HG03196 (cell line): ENCODE measurements around the gene HOXB6.

Experiments
- ATAC-seq: cut with Tn5 transposase; IDR thresholded peaks from one replicate; pipeline ENCODE4 v1.9.1; 2021; ENCODE audit not compliant: unreplicated experiment

Gene HOXB6

GRCh38 chr17:48568499-48569239 is 36.1 kb downstream of the HOXB6 start:
- no peak for ATAC-seq

DNA sequence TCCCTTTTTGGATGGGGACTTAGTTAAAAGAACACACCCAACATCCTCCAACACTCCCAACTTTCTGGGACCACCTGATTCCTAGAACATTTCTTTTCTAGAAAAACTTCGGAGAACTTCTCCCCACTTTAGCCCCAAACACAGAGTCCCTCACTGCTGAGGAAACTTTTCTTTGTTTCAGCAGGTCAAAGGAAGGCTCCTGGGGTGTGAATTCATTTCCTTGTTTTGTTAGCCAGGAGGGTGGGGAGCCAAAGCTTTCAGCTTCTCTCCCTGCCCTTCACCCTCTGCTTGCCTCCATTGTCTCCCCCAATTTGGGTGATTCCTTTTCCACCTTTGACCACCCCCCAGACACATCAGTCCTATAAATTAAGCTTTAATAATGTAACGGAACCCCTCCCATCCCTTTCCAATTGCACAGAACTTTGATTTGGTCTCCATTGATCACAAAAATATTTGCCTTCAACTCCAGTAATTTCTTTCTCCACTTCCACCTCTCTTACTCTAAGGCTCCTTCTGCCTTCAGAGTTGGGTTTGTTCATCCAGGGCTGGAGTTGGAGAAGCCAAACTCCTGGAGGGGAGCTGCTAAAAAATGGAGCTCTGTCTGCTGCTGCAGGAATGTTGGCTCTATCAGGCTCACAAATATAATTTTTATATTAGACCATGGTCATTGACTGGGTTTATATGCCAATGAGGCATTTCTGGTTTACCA is 37.0 kb downstream of the HOXB6 start:
- ATAC-seq = no peak

GRCh38 chr17:48567209-48567608 is 37.6 kb downstream of the HOXB6 start:
- no peak for ATAC-seq

DNA sequence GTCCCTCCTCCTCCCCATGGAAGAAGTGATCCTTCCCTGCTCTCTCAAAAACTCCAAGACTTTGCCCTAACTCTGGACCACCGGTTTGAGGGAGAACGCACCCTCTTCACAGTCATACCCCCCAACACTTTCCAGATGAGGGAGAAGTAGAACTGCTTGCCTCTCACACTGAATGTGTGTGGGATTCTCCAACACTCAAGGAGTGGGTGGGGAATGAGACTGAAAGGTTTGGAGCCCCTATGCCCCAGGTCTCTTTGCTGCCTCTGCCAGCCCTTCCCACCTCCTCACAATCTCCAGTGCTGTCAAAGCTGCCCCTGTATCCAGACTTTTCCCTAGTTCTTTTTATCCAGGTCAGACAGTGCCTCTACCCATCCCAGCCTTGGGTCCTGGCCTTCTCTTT is 38.1 kb downstream of the HOXB6 start:
- no peak for ATAC-seq

GRCh38 chr17:48565925-48566710 is 38.7 kb downstream of the HOXB6 start:
- ATAC-seq = no peak

DNA sequence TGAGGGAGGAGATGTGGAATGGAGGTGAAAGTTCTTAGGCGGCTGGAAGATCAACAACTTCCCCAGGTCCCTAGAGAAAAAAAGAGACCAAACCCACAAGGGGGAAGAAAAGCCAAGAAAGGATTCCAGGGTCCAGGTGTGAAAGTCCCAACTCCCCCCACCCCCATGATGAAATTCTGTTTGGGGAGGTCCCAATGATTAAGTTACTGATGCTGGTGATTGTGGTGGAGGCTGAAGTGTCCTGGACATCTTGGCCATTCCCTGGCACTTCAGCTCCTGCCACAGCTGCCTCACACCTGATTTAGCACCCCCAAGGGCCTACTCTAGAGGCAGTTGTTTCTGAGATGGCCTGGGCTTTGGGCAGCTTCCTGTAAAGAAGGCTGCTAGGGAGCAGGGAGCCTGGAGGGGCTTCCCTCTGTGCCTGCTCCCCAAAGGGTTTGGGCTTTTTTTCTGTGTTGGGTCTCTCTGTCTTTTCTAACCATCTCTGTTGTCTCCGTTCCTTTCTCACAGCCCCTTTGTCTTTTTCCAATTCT is 39.7 kb downstream of the HOXB6 start:
- ATAC-seq = no peak

- no peak for ATAC-seq
These were observed 40.4 kb downstream of the HOXB6 start for GRCh38 chr17:48564188-48565021.

DNA sequence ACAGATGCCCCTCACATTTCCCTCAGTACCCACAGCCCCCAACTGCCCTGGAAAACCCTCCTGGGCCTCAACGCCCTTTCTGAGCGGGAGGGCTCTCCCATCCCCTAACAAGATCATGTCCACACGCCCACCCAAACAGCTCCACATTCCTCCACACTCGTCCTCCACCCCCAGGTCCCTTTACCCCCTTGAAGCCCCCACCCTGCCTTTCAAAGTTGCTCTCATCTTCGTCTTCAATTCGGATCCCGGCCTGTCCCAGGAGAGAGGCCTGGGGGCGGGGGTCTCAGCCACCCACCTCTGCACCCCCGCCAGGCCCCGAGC is 41.0 kb downstream of the HOXB6 start:
- ATAC-seq = no peak

DNA sequence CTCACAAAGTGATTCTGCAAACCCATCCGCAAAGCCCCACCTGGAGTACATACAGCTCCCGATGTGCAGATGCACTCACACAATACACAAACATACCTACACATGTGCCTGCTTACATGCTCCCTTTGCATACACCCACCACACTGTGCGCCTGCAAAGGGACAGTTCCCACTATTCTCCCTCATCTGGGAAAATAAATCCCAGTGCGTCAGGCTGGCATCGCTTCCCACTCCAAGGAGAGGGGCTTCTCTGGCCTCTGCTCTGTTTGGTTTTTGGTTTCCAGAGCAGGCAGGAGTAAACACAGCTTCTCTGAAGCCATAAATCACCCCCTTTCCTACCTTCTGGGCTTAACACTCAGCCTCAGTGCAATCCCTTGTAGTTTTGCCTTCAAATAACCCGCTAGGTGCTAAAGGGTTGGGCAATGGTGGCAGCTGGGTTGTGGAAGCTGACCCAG is 41.4 kb downstream of the HOXB6 start:
- ATAC-seq = no peak

DNA sequence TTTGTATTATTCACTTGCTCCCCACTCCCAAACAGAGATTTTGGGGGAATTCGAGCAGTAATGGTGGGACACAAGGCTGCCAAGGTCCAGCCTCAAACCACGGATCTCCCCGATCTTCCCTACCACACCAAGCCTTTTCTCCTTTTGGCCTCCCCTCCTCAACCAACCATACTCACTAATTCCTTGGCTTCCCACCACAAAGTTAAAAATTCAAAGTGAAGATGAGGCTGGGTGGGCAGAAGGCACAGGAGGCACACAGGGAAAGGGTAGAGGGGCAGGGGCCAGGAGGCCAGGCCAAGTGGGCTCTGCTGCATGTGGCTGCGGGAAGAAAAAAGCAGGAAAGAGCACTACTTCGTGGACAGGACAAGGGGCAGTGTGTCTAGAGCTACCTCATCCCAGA is 41.9 kb downstream of the HOXB6 start:
- no peak for ATAC-seq

- ATAC-seq = peak; percentile 79
These were observed 42.6 kb downstream of the HOXB6 start for GRCh38 chr17:48561884-48562810.

GRCh38 chr17:48559840-48560817 is 44.7 kb downstream of the HOXB6 start:
- ATAC-seq = no peak

DNA sequence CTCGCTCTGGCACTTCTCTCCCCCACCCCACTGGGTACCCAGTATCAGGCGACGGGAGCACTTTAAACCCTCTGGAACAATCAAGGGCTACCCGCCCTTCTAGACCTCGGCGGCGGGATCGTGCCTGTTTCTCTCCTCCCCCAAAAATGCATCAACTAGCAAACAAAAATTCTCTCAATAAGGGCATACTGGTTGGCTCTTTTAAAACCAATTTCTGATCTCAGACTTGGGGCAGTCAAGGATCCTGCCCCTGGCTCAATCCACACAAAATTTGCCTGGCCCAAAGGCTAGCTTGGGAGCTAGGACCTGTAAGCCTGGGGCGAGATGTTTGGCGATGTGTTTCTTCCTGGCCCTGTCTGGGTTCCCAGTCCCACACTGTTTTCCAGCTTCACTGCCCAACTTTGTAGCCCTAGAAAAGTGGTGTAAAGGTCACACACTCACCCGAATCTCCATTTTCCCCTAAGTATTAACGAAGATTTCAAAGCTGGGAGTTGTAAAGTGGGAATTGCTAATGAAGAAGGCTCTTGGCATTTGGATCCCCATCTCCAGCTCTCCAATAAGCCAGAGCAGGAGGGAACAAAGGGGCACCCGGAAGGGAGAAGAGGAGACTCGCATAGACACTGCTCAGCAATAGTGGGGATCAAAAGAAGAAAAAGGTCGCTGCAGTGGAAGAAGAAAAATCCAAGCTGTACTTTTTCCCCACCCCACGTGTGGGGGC is 45.5 kb downstream of the HOXB6 start:
- no peak for ATAC-seq

DNA sequence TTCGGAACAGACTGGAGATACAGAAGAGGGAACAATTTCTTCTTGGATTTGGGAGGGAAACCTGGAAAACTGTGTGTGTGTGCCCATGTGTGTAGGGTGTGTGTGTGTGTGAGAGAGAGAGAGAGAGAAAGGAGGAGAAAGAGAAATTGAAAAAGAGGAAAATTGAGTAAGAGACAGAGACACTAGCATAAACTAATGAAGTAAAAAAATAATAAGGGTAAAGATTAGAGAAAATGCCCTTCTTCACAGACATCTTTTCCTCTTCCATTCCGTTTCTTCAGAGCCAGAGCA is 46.0 kb downstream of the HOXB6 start:
- ATAC-seq = no peak

GRCh38 chr17:48558057-48558830 is 46.5 kb downstream of the HOXB6 start:
- ATAC-seq = no peak

- no peak for ATAC-seq
These were observed 48.0 kb downstream of the HOXB6 start for GRCh38 chr17:48556576-48557401.

GRCh38 chr17:48556229-48556575 is 48.6 kb downstream of the HOXB6 start:
- ATAC-seq = no peak
